SU-DHL-6 (cell line): ENCODE measurements around the gene APOF.

Experiments
- H2AFZ ChIP-seq: fragments of 200-600 bp; sonication (generic); 2 replicates; pipeline ENCODE4 v1.6.1; 2014; ENCODE audit warnings: low read depth, mild to moderate bottlenecking, moderate library complexity, mixed read lengths, antibody characterized with exemption, low read length; ENCODE audit not compliant: severe bottlenecking
- H3F3A ChIP-seq: fragments of 200-600 bp; shearing (Covaris generic); 2 replicates; pipeline ENCODE4 v1.6.0; 2016; ENCODE audit warnings: antibody characterized with exemption, mild to moderate bottlenecking; ENCODE audit not compliant: insufficient read depth
- H3K27ac ChIP-seq: fragments of 200-600 bp; sonication (generic); 2 replicates; pipeline ENCODE4 v1.5.1; 2016; ENCODE audit warnings: low read depth, mild to moderate bottlenecking, low read length, moderate library complexity, mixed read lengths
- H3K27me3 ChIP-seq: fragments of 200-600 bp; sonication (generic), shearing (Covaris generic); 2 replicates; pipeline ENCODE4 v1.6.0; 2014; ENCODE audit warnings: mild to moderate bottlenecking, low read length
- H3K36me3 ChIP-seq: fragments of 200-600 bp; sonication (generic); 2 replicates; pipeline ENCODE4 v1.6.1; 2014; ENCODE audit warnings: mild to moderate bottlenecking, low read length, mixed read lengths
- H3K4me2 ChIP-seq: fragments of 300-600, 200-600 bp; shearing (Covaris generic), sonication (generic); 2 replicates; pipeline ENCODE4 v1.6.0; 2014; ENCODE audit warnings: low read length, low read depth, mild to moderate bottlenecking; ENCODE audit not compliant: poor library complexity, severe bottlenecking
- H3K4me3 ChIP-seq: fragments of 200-600 bp; sonication (generic); 2 replicates; pipeline ENCODE4 v1.5.1; 2014; ENCODE audit warnings: antibody characterized with exemption, low read length, mild to moderate bottlenecking, mixed read lengths; ENCODE audit not compliant: insufficient read depth, poor library complexity, severe bottlenecking
- H3K79me2 ChIP-seq: fragments of 200-600 bp; sonication (generic); 2 replicates; pipeline ENCODE4 v1.6.1; 2014; ENCODE audit warnings: mild to moderate bottlenecking, low read length, moderate library complexity; ENCODE audit not compliant: insufficient read depth
- H3K9ac ChIP-seq: fragments of 200-600 bp; sonication (generic); 2 replicates; pipeline ENCODE4 v1.7.0; 2014; ENCODE audit warnings: mild to moderate bottlenecking, low read length
- H3K9me2 ChIP-seq: fragments of 200-600 bp; sonication (generic); replicated peaks from 2 replicates; pipeline ENCODE4 v1.6.1; 2014; ENCODE audit warnings: low read length; ENCODE audit not compliant: insufficient read depth
- H3K9me3 ChIP-seq: fragments of 200-600 bp; sonication (generic); 2 replicates; pipeline ENCODE4 v1.6.1; 2014; ENCODE audit warnings: low read length, mixed read lengths; ENCODE audit not compliant: insufficient read depth
- H4K20me1 ChIP-seq: fragments of 200-600 bp; sonication (generic); 2 replicates; pipeline ENCODE4 v1.6.1; 2014; ENCODE audit warnings: low read depth, mild to moderate bottlenecking, antibody characterized with exemption, low read length, moderate library complexity, mixed read lengths
- CTCF ChIP-seq: fragments of 200-600 bp; sonication (generic); IDR thresholded peaks from one replicate; pipeline ENCODE4 v1.5.1; 2017; ENCODE audit warnings: antibody characterized with exemption, mild to moderate bottlenecking, low read length, moderate library complexity; ENCODE audit not compliant: insufficient read depth, poor library complexity, severe bottlenecking
- EZH2phosphoT487 ChIP-seq: fragments of 200-600 bp; sonication (generic), shearing (Covaris generic); conservative IDR thresholded peaks from 2 replicates; pipeline ENCODE4 v1.6.1; 2018; ENCODE audit warnings: mild to moderate bottlenecking, antibody characterized with exemption, low read length, moderate library complexity, mixed read lengths

Gene APOF

GRCh38 chr12:56361487-56362129 is 1.0 kb downstream of the APOF start:
- Histone ChIP-seq H3K36me3 (no peaks in the 10 kb centered on the region), H3K27ac (no peak overlapping the region), H3K4me2 (peak overlapping the region; percentile 84), H3F3A (peaks cover 18% of the 10 kb centered on the region), H2AFZ (no peak overlapping the region), H3K79me2 (peaks cover 14% of the 10 kb centered on the region), H3K9me2 (no peaks in the 10 kb centered on the region), H3K27me3 (no peaks in the 10 kb centered on the region), H3K9me3 (no peaks in the 10 kb centered on the region), H3K4me3 (no peak overlapping the region), H4K20me1 (no peaks in the 10 kb centered on the region), H3K9ac (no peak overlapping the region)
- TF ChIP-seq CTCF (no peak), EZH2phosphoT487 (no peak)

DNA sequence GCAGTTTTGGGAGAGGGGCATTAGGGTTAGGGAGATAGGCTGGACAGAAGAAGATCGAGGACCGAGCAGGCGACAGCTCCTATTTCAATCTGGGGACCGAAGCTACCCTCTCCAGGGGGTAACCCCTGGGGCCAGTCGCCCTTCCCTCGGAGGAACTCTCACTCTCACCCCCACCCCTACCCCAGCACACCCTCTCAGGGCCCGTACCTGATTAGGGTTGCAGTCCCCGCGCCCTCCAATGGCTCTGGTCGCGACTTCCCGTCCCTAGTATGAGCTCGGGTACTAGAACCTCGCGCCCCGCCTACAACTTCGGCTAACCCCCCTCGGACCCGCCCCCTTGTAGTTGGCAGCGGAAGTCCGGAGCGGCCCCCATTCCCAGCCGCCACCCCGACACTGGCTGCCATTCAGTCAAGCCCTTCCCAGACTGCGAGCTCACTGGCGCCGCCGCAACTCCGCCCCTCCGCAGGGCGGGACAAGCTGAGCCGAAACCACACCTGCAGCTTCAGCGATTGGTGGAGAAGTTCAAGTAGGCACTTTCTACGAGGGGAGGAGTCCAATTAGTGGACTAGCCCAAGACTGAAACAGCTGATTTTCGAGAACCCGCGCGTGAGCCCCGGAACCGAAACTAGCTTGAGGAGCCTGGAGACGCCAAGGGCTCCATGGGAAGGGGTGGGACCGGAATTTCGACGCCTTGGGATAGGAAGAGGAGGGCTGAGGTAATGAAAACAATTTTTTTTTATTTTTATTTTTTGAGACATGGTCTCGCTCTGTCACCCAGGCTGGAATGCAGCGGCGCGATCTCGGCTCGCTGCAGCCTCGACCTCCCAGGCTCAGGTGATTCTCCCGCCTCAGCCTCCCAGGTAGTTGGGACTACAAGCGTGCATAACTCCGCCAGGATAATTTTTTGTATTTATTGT is 2.5 kb downstream of the APOF start, which contains the start of gene STAT2:
Gene STAT2 (minus strand): TSS at position 257 of the 917 bp plus-strand sequence. CDS start 3,536 bp downstream, outside the sequence.
- Histone ChIP-seq H4K20me1 (no peaks in the 10 kb centered on the region), H3K4me3 (peak within 1 kb of the TSS; percentile 85), H3K4me2 (peak within 1 kb of the TSS; percentile 95), H3K9me2 (no peaks in the 10 kb centered on the region), H3K27ac (peak within 1 kb of the TSS; percentile 43), H2AFZ (peak within 1 kb of the TSS; percentile 49), H3K36me3 (no peaks in the 10 kb centered on the region), H3K27me3 (no peaks in the 10 kb centered on the region), H3F3A (peaks cover 18% of the 10 kb centered on the region), H3K79me2 (peaks cover 14% of the 10 kb centered on the region), H3K9me3 (no peaks in the 10 kb centered on the region), H3K9ac (peak within 1 kb of the TSS; percentile 79)
- no peak for TF ChIP-seq EZH2phosphoT487
- TF ChIP-seq CTCF, result no peak

GRCh38 chr12:56358836-56359532 is 3.7 kb downstream of the APOF start:
- Histone ChIP-seq H3K9me2 (no peaks in the 10 kb centered on the region), H3K79me2 (peaks cover 14% of the 10 kb centered on the region), H2AFZ (no peak overlapping the region), H3F3A (peaks cover 18% of the 10 kb centered on the region), H3K36me3 (peaks cover 4% of the 10 kb centered on the region; the same call in 1 of the 2 replicates), H3K27me3 (no peaks in the 10 kb centered on the region), H4K20me1 (no peaks in the 10 kb centered on the region), H3K4me3 (peak overlapping the region; percentile 85), H3K4me2 (peak overlapping the region; percentile 95), H3K27ac (peak overlapping the region; percentile 43; the same call in 1 of the 2 replicates), H3K9ac (peak overlapping the region; percentile 79), H3K9me3 (no peaks in the 10 kb centered on the region)
- TF ChIP-seq EZH2phosphoT487 (no peak), CTCF (no peak)
